Measurements from ENCODE around the gene KRT82. TPM values are rescaled to one million over a fixed set of nuclear protein-coding genes. Genes with fewer than 3 reads are reported as not detected.
A peak's percentile ranks its signal among the peaks of the same experiment; 100 is the strongest.

The KRT82 gene
- polyA plus RNA-seq, 4 donors = not detected

DNA sequence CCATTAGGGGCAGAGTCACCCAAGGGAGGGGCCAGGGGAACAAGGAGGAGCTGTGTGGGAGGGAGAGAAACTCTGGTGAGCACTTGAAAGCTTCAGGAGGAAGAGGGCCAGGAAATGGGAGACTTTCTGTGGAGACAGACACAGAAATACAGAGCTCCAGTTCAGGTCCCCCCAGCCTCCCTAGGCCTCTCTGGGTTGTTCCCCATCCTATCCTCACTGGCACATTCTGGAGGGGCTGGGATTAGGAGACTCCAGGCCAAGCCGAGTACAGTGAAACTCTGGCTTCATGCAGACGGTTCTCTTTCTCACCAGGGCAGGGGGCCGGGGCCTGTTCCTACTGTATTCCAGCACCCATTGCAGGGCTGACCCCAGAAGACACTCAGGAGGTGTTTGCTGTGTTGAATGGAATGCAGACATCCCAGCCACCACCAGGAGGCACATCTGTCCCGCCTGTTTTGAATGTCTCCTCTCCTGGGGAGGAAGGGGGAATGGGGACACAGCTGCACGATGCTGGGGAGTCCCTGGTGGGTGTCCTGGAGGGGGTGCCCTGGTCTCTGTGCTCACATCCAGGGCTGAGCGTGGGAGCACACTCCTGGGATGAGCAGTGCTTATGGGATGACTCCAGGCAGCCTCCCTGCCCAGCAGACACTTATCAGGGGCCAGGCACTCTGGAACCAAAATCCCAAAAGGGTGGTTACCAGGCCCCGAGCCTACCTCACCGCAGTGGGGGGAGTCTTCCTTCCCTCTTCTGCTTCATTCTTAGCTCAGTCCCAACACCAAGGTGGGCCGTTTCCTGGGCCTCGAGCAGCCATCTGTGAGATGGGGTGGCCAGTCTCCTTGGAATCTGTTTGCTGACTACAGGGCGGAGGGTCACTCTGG lies 15.2 kb downstream of the KRT82 start:
- DNase-seq (peak; percentile 16 to 27), FAIRE-seq (no peak)
- Histone ChIP-seq H3K36me3 (ENCODE audit: control insufficient read depth in 3 of 3, insufficient read depth in 2 of 3, low read depth in 1 of 3, low read length in 3 of 3) (no peaks in the 10 kb centered on the region), H3K27ac (ENCODE audit: low read depth in 1 of 3, low read length in 2 of 3) (no peak overlapping the region), H3K4me3 (ENCODE audit: low read depth in 1 of 3, low read length in 3 of 3) (no peak overlapping the region), H3K27me3 (ENCODE audit: control insufficient read depth in 3 of 3, insufficient read depth in 3 of 3, low read length in 3 of 3) (peaks cover 0 to 17% (median 0%) of the 10 kb centered on the region in 3 donors), H3K9me3 (ENCODE audit: control insufficient read depth in 2 of 2, insufficient read depth in 1 of 2, low read depth in 1 of 2, low read length in 1 of 2) (no peaks in the 10 kb centered on the region), H3K4me1 (ENCODE audit: control insufficient read depth in 3 of 3, insufficient read depth in 2 of 3, low read depth in 1 of 3, low read length in 2 of 3) (no peaks in the 10 kb centered on the region)
- 63 to 74% (median 64%) methylated on average over 11 of the region's 11 CpGs for WGBS, 3 donors

DNA sequence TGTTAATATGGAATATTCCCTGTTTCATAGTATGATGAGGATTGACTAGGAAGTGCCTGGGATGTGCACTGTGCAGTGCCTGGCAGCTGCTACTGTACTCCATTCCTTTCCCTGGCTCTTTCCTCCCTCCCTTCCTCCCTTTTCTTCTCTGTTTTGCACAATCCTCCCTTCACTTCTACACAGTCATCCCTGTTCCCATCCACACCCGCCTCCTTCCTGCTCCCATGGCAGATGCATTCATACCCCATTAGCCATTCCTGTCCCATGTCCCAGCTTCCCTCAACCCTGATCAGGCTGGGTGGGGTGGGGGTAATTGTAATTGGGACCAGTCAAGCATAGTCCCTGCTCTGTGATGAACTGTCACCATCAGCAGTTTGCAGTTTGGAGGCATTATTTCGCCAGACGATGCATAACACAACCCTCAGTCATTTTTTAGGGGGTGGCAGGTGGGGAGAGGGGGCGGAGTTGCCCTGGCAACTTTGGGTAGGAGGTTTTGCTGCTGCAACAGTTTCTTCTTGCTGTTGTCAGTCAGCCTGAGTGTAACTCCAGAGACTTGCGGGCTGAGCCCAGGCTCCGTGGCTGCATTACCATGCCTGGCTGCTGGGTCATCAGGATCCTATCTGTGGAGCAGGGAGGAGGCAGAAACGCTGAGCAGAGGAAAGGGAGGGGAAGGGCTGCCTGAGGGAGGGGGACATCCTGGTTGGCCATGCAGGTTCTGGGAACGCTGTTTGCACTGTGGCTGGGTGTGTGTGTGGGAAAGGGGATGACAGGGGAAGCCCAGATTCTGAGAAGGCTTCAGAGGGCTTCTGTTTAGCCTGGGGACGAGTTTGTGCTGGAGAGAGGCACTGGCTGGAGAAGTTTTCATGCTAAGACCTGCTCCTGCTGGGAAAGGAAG lies 16.6 kb downstream of the KRT82 start:
- Histone ChIP-seq H3K27me3 (ENCODE audit: control insufficient read depth in 3 of 3, insufficient read depth in 3 of 3, low read length in 3 of 3) (peaks cover 0 to 17% (median 0%) of the 10 kb centered on the region in 3 donors), H3K4me3 (ENCODE audit: low read depth in 1 of 3, low read length in 3 of 3) (no peak overlapping the region), H3K4me1 (ENCODE audit: control insufficient read depth in 3 of 3, insufficient read depth in 2 of 3, low read depth in 1 of 3, low read length in 2 of 3) (no peaks in the 10 kb centered on the region), H3K9me3 (ENCODE audit: control insufficient read depth in 2 of 2, insufficient read depth in 1 of 2, low read depth in 1 of 2, low read length in 1 of 2) (no peaks in the 10 kb centered on the region), H3K27ac (ENCODE audit: low read depth in 1 of 3, low read length in 2 of 3) (no peak overlapping the region), H3K36me3 (ENCODE audit: control insufficient read depth in 3 of 3, insufficient read depth in 2 of 3, low read depth in 1 of 3, low read length in 3 of 3) (no peaks in the 10 kb centered on the region)
- DNase-seq = no peak
- 52 to 64% (median 59%) methylated on average over 9 of the region's 9 CpGs for WGBS, 3 donors
- FAIRE-seq = no peak

DNA sequence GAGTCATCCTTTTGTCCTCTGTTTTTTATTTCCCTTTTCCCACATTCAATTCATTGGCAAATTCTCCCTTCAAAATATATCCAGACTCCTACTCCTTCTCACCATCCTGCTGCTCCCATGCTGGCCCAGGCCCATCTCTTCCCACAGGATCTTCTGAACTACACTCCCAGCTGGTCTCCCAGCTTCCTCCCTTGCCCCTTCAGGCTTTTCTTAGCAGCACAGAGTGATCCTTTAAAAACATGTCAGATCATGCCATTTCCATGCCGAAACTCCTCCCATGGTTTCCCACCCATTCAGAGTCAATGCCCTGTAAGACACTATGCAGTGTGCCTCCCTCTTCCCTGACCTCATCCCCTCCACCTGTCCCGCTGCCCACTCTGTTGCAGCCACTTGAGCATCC lies 18.3 kb downstream of the KRT82 start:
- 78 to 88% (median 85%) methylated on average over 2 of the region's 2 CpGs for WGBS, 3 donors
- Histone ChIP-seq H3K4me1 (ENCODE audit: control insufficient read depth in 3 of 3, insufficient read depth in 2 of 3, low read depth in 1 of 3, low read length in 2 of 3) (no peaks in the 10 kb centered on the region), H3K27ac (ENCODE audit: low read depth in 1 of 3, low read length in 2 of 3) (no peak overlapping the region), H3K36me3 (ENCODE audit: control insufficient read depth in 3 of 3, insufficient read depth in 2 of 3, low read depth in 1 of 3, low read length in 3 of 3) (no peaks in the 10 kb centered on the region), H3K9me3 (ENCODE audit: control insufficient read depth in 2 of 2, insufficient read depth in 1 of 2, low read depth in 1 of 2, low read length in 1 of 2) (no peaks in the 10 kb centered on the region), H3K4me3 (ENCODE audit: low read depth in 1 of 3, low read length in 3 of 3) (no peak overlapping the region), H3K27me3 (ENCODE audit: control insufficient read depth in 3 of 3, insufficient read depth in 3 of 3, low read length in 3 of 3) (peaks cover 0 to 17% (median 0%) of the 10 kb centered on the region in 3 donors)
- DNase-seq (no peak), FAIRE-seq (no peak)

DNA sequence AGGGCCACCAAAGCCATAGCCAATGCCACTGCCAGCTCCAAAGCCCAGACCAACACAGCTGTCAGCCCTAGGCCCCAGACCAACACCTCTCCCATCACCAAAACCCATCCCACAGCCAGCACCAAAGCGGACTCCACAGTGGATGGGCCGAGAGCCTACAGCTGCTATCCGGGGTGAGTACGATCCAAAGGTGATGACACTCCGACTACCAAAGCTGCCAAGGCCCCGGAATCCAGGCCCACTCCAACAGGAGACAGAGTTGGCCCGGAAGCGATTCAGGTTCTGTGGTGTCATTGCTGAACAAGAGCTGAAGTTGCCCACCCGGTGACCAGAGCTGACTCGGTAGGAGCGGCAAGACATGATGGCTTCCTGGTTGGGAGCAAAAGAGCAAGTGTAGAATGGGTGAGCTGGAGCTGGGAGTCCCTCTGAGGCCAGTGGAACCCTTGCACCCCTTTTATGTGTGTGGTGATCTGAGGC lies 20.9 kb downstream of the KRT82 start, which contains the start of gene KRT84:
Gene KRT84 (minus strand): TSS at position 427 of the 477 bp plus-strand sequence. CDS start 67 bp downstream, at position 360.
- DNase-seq (no peak), FAIRE-seq (no peak)
- no peak within 1 kb of the TSS for H3K27ac ChIP-seq (ENCODE audit: low read depth in 1 of 3, low read length in 2 of 3)
- peaks cover 0 to 19% (median 0%) of the 10 kb centered on the region in 3 donors for H3K27me3 ChIP-seq (ENCODE audit: control insufficient read depth in 3 of 3, insufficient read depth in 3 of 3, low read length in 3 of 3)
- 95 to 97% (median 97%) methylated on average over 11 of the region's 11 CpGs for WGBS, 3 donors
- H3K4me3 ChIP-seq (ENCODE audit: low read depth in 1 of 3, low read length in 3 of 3) = no peak within 1 kb of the TSS
- no peaks in the 10 kb centered on the region for H3K4me1 ChIP-seq (ENCODE audit: control insufficient read depth in 3 of 3, insufficient read depth in 2 of 3, low read depth in 1 of 3, low read length in 2 of 3)
- H3K9me3 ChIP-seq (ENCODE audit: control insufficient read depth in 2 of 2, insufficient read depth in 1 of 2, low read depth in 1 of 2, low read length in 1 of 2) = no peaks in the 10 kb centered on the region
- H3K36me3 ChIP-seq (ENCODE audit: control insufficient read depth in 3 of 3, insufficient read depth in 2 of 3, low read depth in 1 of 3, low read length in 3 of 3) = no peaks in the 10 kb centered on the region

DNA sequence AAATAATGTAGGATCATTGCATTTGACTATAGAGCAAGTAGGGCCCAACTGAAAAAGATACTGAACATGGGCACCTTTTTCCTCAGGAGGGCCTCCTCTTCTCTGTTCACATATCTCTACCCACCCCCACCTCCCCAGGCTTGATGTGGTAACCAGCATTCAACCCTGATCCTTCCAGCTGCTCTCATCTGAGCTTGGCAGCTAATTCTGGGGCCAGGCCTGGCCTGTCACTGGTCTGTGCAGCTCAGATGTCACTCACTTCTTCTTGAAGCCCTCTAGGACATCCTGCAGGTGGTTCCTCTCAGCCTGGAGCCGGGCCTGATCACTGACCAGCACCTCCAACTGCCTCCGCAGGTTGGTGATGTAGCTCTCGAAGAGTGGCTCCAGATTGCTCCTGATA lies 22.8 kb downstream of the KRT82 start:
- Histone ChIP-seq H3K4me1 (ENCODE audit: control insufficient read depth in 3 of 3, insufficient read depth in 2 of 3, low read depth in 1 of 3, low read length in 2 of 3) (no peaks in the 10 kb centered on the region), H3K27ac (ENCODE audit: low read depth in 1 of 3, low read length in 2 of 3) (no peak overlapping the region), H3K9me3 (ENCODE audit: control insufficient read depth in 2 of 2, insufficient read depth in 1 of 2, low read depth in 1 of 2, low read length in 1 of 2) (no peaks in the 10 kb centered on the region), H3K36me3 (ENCODE audit: control insufficient read depth in 3 of 3, insufficient read depth in 2 of 3, low read depth in 1 of 3, low read length in 3 of 3) (no peaks in the 10 kb centered on the region), H3K4me3 (ENCODE audit: low read depth in 1 of 3, low read length in 3 of 3) (no peak overlapping the region), H3K27me3 (ENCODE audit: control insufficient read depth in 3 of 3, insufficient read depth in 3 of 3, low read length in 3 of 3) (peaks cover 0 to 8% (median 0%) of the 10 kb centered on the region in 3 donors)
- WGBS, 3 donors = 89 to 94% (median 91%) methylated on average over 3 of the region's 3 CpGs
- DNase-seq = no peak
- FAIRE-seq = no peak

DNA sequence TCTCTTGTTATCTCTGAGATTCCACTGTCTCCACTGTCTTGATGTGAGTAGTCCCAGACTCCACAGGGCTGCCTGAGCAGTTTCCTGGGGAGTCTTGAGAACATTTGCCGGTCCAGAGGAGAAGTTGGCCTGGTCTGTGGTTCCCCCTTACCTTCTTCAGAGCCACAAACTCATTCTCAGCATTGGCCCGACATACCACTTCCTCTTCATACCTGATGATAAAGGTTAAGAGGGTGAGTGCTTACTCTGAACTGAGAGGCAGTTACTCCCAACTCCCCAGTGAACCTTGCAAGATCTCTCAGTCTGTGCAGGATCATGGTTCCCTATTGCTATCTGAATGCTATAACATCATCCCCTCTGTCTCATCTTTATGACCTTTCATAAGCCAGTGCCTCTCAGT lies 23.3 kb downstream of the KRT82 start:
- WGBS, 3 donors = 52 to 79% (median 63%) methylated on average over 2 of the region's 2 CpGs

DNA sequence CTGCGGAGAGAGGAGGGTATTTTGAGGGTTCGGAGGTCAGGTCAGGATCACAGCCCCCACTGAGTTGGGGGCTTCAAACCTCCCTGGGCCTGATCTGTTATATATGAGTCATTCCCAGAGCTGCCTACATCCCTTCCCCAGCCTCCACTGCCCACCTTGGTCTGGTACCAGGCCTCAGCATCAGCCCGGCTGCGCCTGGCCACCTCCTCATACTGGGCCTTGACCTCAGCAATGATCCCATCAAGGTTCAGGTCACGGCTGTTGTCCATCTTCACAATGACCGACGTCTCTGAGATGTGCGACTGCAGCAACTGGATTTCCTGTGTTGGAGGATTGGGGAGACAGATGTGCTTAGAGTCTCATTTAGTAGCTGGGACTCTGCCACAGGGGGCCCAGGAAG lies 24.9 kb downstream of the KRT82 start:
- no peak for FAIRE-seq
- no peak for DNase-seq
- Histone ChIP-seq H3K4me1 (ENCODE audit: control insufficient read depth in 3 of 3, insufficient read depth in 2 of 3, low read depth in 1 of 3, low read length in 2 of 3) (no peaks in the 10 kb centered on the region), H3K36me3 (ENCODE audit: control insufficient read depth in 3 of 3, insufficient read depth in 2 of 3, low read depth in 1 of 3, low read length in 3 of 3) (no peaks in the 10 kb centered on the region), H3K27me3 (ENCODE audit: control insufficient read depth in 3 of 3, insufficient read depth in 3 of 3, low read length in 3 of 3) (peaks cover 0 to 5% (median 0%) of the 10 kb centered on the region in 3 donors), H3K9me3 (ENCODE audit: control insufficient read depth in 2 of 2, insufficient read depth in 1 of 2, low read depth in 1 of 2, low read length in 1 of 2) (no peaks in the 10 kb centered on the region), H3K4me3 (ENCODE audit: low read depth in 1 of 3, low read length in 3 of 3) (no peak overlapping the region), H3K27ac (ENCODE audit: low read depth in 1 of 3, low read length in 2 of 3) (no peak overlapping the region)
- WGBS, 3 donors = 84 to 95% (median 91%) methylated on average over 8 of the region's 8 CpGs

More for the DNA sequence above, 23.3 kb downstream of the KRT82 start:
- no peaks in the 10 kb centered on the region for H3K4me1 ChIP-seq (ENCODE audit: control insufficient read depth in 3 of 3, insufficient read depth in 2 of 3, low read depth in 1 of 3, low read length in 2 of 3)
- H3K4me3 ChIP-seq (ENCODE audit: low read depth in 1 of 3, low read length in 3 of 3) = no peak overlapping the region
- peaks cover 0 to 5% (median 0%) of the 10 kb centered on the region in 3 donors for H3K27me3 ChIP-seq (ENCODE audit: control insufficient read depth in 3 of 3, insufficient read depth in 3 of 3, low read length in 3 of 3)
- FAIRE-seq (no peak), DNase-seq (peak in 1 of 2 donors; percentile 12)
- no peak overlapping the region for H3K27ac ChIP-seq (ENCODE audit: low read depth in 1 of 3, low read length in 2 of 3)
- no peaks in the 10 kb centered on the region for H3K36me3 ChIP-seq (ENCODE audit: control insufficient read depth in 3 of 3, insufficient read depth in 2 of 3, low read depth in 1 of 3, low read length in 3 of 3)
- H3K9me3 ChIP-seq (ENCODE audit: control insufficient read depth in 2 of 2, insufficient read depth in 1 of 2, low read depth in 1 of 2, low read length in 1 of 2) = no peaks in the 10 kb centered on the region

DNA sequence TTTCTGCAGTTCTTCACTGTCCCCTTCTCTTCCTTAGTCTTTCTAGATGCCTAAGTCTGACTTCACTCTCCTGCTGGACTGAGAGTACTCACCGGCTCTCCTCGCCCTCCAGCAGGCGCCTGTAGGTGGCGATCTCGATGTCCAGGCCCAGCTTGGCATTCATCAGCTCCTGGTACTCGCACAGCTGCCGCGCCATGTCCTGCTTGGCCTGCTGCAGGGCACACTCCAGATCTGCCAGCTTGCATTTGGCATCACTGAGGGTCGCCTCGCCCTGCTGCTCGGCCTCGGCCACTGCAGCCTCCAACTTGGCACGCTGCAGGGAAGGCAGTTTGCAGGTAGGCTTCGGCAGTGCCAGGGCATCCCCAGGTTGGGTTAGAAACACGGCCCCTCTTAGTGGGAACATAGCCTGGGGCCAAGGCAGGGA lies 25.9 kb downstream of the KRT82 start:
- FAIRE-seq = no peak
- peak; percentile 7 to 43 for DNase-seq

More for the DNA sequence above, 25.9 kb downstream of the KRT82 start:
- H3K27me3 ChIP-seq (ENCODE audit: control insufficient read depth in 3 of 3, insufficient read depth in 3 of 3, low read length in 3 of 3) = peaks cover 0 to 5% (median 0%) of the 10 kb centered on the region in 3 donors
- H3K36me3 ChIP-seq (ENCODE audit: control insufficient read depth in 3 of 3, insufficient read depth in 2 of 3, low read depth in 1 of 3, low read length in 3 of 3) = no peaks in the 10 kb centered on the region
- no peaks in the 10 kb centered on the region for H3K4me1 ChIP-seq (ENCODE audit: control insufficient read depth in 3 of 3, insufficient read depth in 2 of 3, low read depth in 1 of 3, low read length in 2 of 3)
- no peak overlapping the region for H3K27ac ChIP-seq (ENCODE audit: low read depth in 1 of 3, low read length in 2 of 3)
- no peak overlapping the region for H3K4me3 ChIP-seq (ENCODE audit: low read depth in 1 of 3, low read length in 3 of 3)
- 38 to 60% (median 45%) methylated on average over 15 of the region's 15 CpGs for WGBS, 3 donors
- no peaks in the 10 kb centered on the region for H3K9me3 ChIP-seq (ENCODE audit: control insufficient read depth in 2 of 2, insufficient read depth in 1 of 2, low read depth in 1 of 2, low read length in 1 of 2)
